Keratinocyte (primary cell): Measurements from ENCODE around the gene SYNJ2. TPM values are rescaled to one million over a fixed set of nuclear protein-coding genes. Genes with fewer than 3 reads are reported as not detected.

ENCODE experiments used
- DNase-seq: peaks from one replicate; pipeline ENCODE4 v3.0.0-alpha.2; 2011; ENCODE audit warnings: low read depth, missing footprints, low spot score
- FAIRE-seq: peaks from 2 replicates; lab custom pipeline; 2011; peaks lifted over from hg19 to GRCh38; lab: Jason Lieb, UNC
- H2AFZ ChIP-seq: 2 replicates; pipeline ENCODE4 v1.6.0; 2012; ENCODE audit warnings: low read length, control low read depth, inconsistent platforms; ENCODE audit not compliant: control insufficient read depth
- H3K27ac ChIP-seq: 2 replicates; pipeline ENCODE4 v1.5.1; 2011; ENCODE audit warnings: low read length; ENCODE audit not compliant: control insufficient read depth, insufficient read depth
- H3K27me3 ChIP-seq: 3 replicates; pipeline ENCODE4 v1.6.0; 2011; ENCODE audit warnings: low read length; ENCODE audit not compliant: control insufficient read depth, insufficient read depth; ENCODE audit errors: extremely low read depth
- H3K36me3 ChIP-seq, 2 experiments: 2 replicates in 1 of 2; 3 replicates in 1 of 2; pipeline ENCODE4 v1.5.1; 2011; ENCODE audit warnings: low read length in 2 of 2, mild to moderate bottlenecking in 1 of 2; ENCODE audit not compliant: control insufficient read depth in 2 of 2, insufficient read depth in 2 of 2; ENCODE audit errors: extremely low read depth in 1 of 2
- H3K4me1 ChIP-seq: 3 replicates; pipeline ENCODE4 v1.5.1; 2011; ENCODE audit warnings: low read length; ENCODE audit not compliant: control insufficient read depth, insufficient read depth; ENCODE audit errors: extremely low read depth
- H3K4me2 ChIP-seq: 3 replicates; pipeline ENCODE4 v1.6.0; 2011; ENCODE audit warnings: low read depth, low read length; ENCODE audit not compliant: control insufficient read depth, insufficient read depth; ENCODE audit errors: extremely low read depth
- H3K4me3 ChIP-seq, 3 experiments: fragments of 200-600 bp in 1 of 3; sonication (generic) in 1 of 3; 2 replicates in 2 of 3; 3 replicates in 1 of 3; pipeline ENCODE4 v1.5.1; 2011 to 2016; ENCODE audit warnings: low read length in 3 of 3, mild to moderate bottlenecking in 3 of 3, control low read depth in 2 of 3, inconsistent platforms in 1 of 3, low read depth in 1 of 3, mixed read lengths in 1 of 3, mixed run types in 1 of 3, moderate library complexity in 1 of 3; ENCODE audit not compliant: control insufficient read depth in 2 of 3, insufficient read depth in 2 of 3; ENCODE audit errors: extremely low read depth in 1 of 3
- H3K79me2 ChIP-seq: 2 replicates; pipeline ENCODE4 v1.6.0; 2012; ENCODE audit warnings: low read length; ENCODE audit not compliant: control insufficient read depth, insufficient read depth
- H3K9ac ChIP-seq: 3 replicates; pipeline ENCODE4 v1.6.0; 2011; ENCODE audit warnings: low read length; ENCODE audit not compliant: control insufficient read depth, insufficient read depth; ENCODE audit errors: extremely low read depth
- H3K9me1 ChIP-seq: 3 replicates; pipeline ENCODE4 v1.6.0; 2011; ENCODE audit warnings: low read length; ENCODE audit not compliant: control insufficient read depth, insufficient read depth; ENCODE audit errors: extremely low read depth
- H3K9me3 ChIP-seq: 2 replicates; pipeline ENCODE4 v1.5.1; 2012; ENCODE audit warnings: low read depth, low read length; ENCODE audit not compliant: control insufficient read depth
- H4K20me1 ChIP-seq: 3 replicates; pipeline ENCODE4 v1.6.0; 2011; ENCODE audit warnings: low read length; ENCODE audit not compliant: control insufficient read depth, insufficient read depth; ENCODE audit errors: extremely low read depth
- CTCF ChIP-seq, 3 experiments: IDR thresholded peaks in 1 of 3; conservative IDR thresholded peaks in 1 of 3; optimal IDR thresholded peaks in 1 of 3; 2 replicates in 2 of 3; 3 replicates in 1 of 3; pipeline versions ENCODE3 to v1.5.1; 2011; ENCODE audit warnings: low read length in 3 of 3, mild to moderate bottlenecking in 3 of 3, moderate library complexity in 2 of 3, control low read depth in 1 of 3, inconsistent platforms in 1 of 3; ENCODE audit not compliant: insufficient read depth in 2 of 3; ENCODE audit errors: extremely low read depth in 1 of 3
- EZH2 ChIP-seq: IDR thresholded peaks from one replicate; pipeline ENCODE4 v1.6.1; 2012; ENCODE audit warnings: inconsistent platforms, mild to moderate bottlenecking, low read length, moderate library complexity
- dilution Hi-C: fragments of 300-500 bp; cut with MboI; formaldehyde crosslinking; loops from one replicate; pipeline ENCODE4 v1.7.0; 2020; ENCODE audit warnings: low sequenced_read_pairs; ENCODE audit not compliant: extremely low pct_ligation_motif_present
- polyA plus RNA-seq, 5 experiments: library from polyadenylated mRNA; depleted of rRNA in 3 of 5; stranded (reverse) in 3 of 5; stranded (forward) in 1 of 5; unstranded in 1 of 5; fragments of >200 nt; gene quantifications; 1 replicate in 1 of 5; 2 replicates in 3 of 5; 3 replicates in 1 of 5; pipeline versions ENCODE4 v1.2.1 to v1.2.3, GENCODE V29; 2011 to 2012; ENCODE audit warnings: missing spikeins in 2 of 5, low read depth in 1 of 5, low replicate concordance in 1 of 5

The SYNJ2 gene
- polyA plus RNA-seq, 1 donor (not counting 4 experiments of a cell fraction or from before 2014, with no cell fraction given), result 8.6 TPM

DNA sequence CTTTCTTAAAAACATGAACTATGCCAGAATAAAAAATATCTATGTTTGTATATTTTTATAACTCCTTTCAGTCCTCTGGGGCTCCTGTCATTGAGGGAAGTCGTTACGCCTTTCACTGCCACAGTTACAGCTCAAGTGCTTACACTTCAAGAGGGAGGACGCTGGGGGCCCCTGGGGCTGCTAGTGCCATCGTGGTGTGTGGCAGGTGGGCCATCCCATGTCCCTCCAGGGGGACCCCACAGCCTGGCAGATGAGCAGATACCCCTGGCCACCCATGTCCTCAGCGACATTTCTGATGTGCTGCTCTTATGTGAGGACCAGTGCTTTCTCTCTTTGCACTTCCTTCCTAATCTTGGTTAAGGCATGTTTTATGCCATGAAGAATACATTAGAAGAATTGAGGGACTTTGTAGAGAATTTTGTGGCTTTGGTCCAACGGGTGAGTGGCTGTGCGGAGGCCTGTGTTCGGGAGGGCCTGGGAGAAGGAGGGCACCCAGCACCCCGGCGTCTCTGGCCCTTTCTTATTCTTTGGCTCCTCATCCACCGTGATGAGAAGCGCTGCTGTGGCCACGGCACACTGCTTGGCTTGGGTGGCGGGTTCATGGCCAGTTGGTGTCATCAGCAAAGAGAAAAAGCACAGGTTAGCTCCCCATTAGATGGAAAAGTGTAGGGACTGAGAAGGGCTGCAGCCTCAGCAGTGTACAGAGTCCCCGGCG, 38.3 kb upstream of the SYNJ2 start:
- Histone ChIP-seq H3K4me1 (no peaks in the 10 kb centered on the region), H3K4me2 (no peak overlapping the region), H2AFZ (no peak overlapping the region), H3K79me2 (no peaks in the 10 kb centered on the region), H3K9me1 (no peaks in the 10 kb centered on the region), H3K9ac (no peak overlapping the region), H3K27ac (no peak overlapping the region), H3K9me3 (no peaks in the 10 kb centered on the region), H3K27me3 (no peaks in the 10 kb centered on the region), H3K4me3 (no peak overlapping the region), H3K36me3 (peaks cover 37 to 52% of the 10 kb centered on the region in 2 experiments), H4K20me1 (no peaks in the 10 kb centered on the region)
- TF ChIP-seq CTCF (optimal IDR thresholded peaks at IDR 0.05 in 1 of 3, IDR thresholded peaks at IDR 0.05 in 1 of 3, conservative IDR thresholded peaks at IDR 0.05 in 1 of 3; ENCODE audit: extremely low read depth in 1 of 3, insufficient read depth in 2 of 3, low read length in 3 of 3) (no peak), EZH2 (no peak)
- no peak for DNase-seq
- dilution Hi-C loops, result no loop called here
- FAIRE-seq, result no peak

DNA sequence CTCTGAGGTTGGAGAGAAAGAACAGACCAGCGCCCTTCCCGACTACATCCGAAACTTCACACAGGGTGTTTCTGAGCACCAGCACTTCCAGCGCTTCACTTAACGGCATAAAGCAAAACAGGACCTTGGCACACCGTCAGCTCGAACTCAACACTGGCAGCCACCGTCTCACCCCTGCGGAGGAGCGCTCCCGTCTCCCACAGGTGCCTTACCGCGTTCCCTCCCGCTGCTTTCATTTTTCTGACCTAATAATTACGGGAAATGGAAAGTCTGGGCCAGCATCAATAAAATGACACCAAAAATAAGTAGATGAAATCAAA, 37.7 kb upstream of the SYNJ2 start:
- DNase-seq (no peak), FAIRE-seq (no peak)
- Histone ChIP-seq H3K79me2 (no peaks in the 10 kb centered on the region), H3K9me3 (no peaks in the 10 kb centered on the region), H3K4me2 (no peak overlapping the region), H3K4me3 (no peak overlapping the region), H2AFZ (no peak overlapping the region), H3K27me3 (no peaks in the 10 kb centered on the region), H3K9ac (no peak overlapping the region), H4K20me1 (no peaks in the 10 kb centered on the region), H3K27ac (no peak overlapping the region), H3K9me1 (no peaks in the 10 kb centered on the region), H3K4me1 (no peaks in the 10 kb centered on the region), H3K36me3 (peaks cover 36 to 51% of the 10 kb centered on the region in 2 experiments)
- dilution Hi-C loops, result no loop called here
- TF ChIP-seq CTCF (optimal IDR thresholded peaks at IDR 0.05 in 1 of 3, IDR thresholded peaks at IDR 0.05 in 1 of 3, conservative IDR thresholded peaks at IDR 0.05 in 1 of 3; ENCODE audit: extremely low read depth in 1 of 3, insufficient read depth in 2 of 3, low read length in 3 of 3) (no peak), EZH2 (no peak)
